ENCODE measurements around the gene PRDM16.

GRCh38 chr1:3321559-3322449 is 252.8 kb downstream of the PRDM16 start:
- no peak for TF ChIP-seq POLR2A (IDR thresholded peaks at IDR 0.05; ENCODE audit: borderline replicate concordance, extremely low read depth, insufficient read depth, insufficient read length)
- no peak for TF ChIP-seq ELF1 (IDR thresholded peaks at IDR 0.05; ENCODE audit: borderline replicate concordance, low read depth)
- TF ChIP-seq SP1 (IDR thresholded peaks at IDR 0.05; ENCODE audit: low read depth), result no peak
- no peak for TF ChIP-seq RAD21 (IDR thresholded peaks at IDR 0.05; ENCODE audit: low read depth)
- TF ChIP-seq CTCF (IDR thresholded peaks at IDR 0.05 in 2 of 3, conservative IDR thresholded peaks at IDR 0.05 in 1 of 3; ENCODE audit: borderline replicate concordance in 1 of 3, insufficient read depth in 1 of 3, low read depth in 2 of 3, low read length in 2 of 3), result no peak
- TF ChIP-seq POLR2AphosphoS5 (IDR thresholded peaks at IDR 0.05; ENCODE audit: low read depth, low read length), result no peak
